Naive thymus-derived CD4-positive, alpha-beta T cell (primary cell): ENCODE measurements around the gene LCMT1. TPM values are rescaled to one million over a fixed set of nuclear protein-coding genes. Genes with fewer than 3 reads are reported as not detected.
"Not testable (repeated sequence)": the region's sequence is repeated elsewhere in the genome, so short reads cannot be mapped to it uniquely, and the experiment has no call there.

Experiments used
- ATAC-seq: fragments of 150-1000 bp; cut with Tn5 transposase; 2 replicates; pipeline ENCODE4 v1.10.0; 2021; ENCODE audit warnings: mild to moderate bottlenecking, moderate library complexity
- CTCF ChIA-PET: fragments of 350-600 bp; sonication (Branson Sonifier 250); formaldehyde crosslinking; loops from one replicate; lab custom pipeline; 2021; ENCODE audit warnings: antibody characterized with exemption; lab: Charles Lee
- POLR2A ChIA-PET: fragments of 350-600 bp; sonication (Branson Sonifier 250); formaldehyde crosslinking; loops from one replicate; lab custom pipeline; 2021; ENCODE audit warnings: antibody characterized with exemption, inconsistent platforms; lab: Charles Lee
- DNase-seq, 9 donors: peaks; one replicate each; pipeline versions ENCODE4 v3.0.0 to v3.0.0-alpha.2; 2020 to 2022; ENCODE audit warnings: mixed read lengths in 1 of 9
- H3K27ac ChIP-seq: one replicate; pipeline ENCODE4 v1.7.0; 2013; ENCODE audit warnings: mild to moderate bottlenecking, low read depth, low read length, moderate library complexity
- H3K27me3 ChIP-seq, 2 donors: one replicate each; pipeline ENCODE4 v1.7.0; 2013; ENCODE audit warnings: low read length in 2 of 2, mild to moderate bottlenecking in 2 of 2, moderate library complexity in 2 of 2; ENCODE audit not compliant: control insufficient read depth in 2 of 2, insufficient read depth in 2 of 2
- H3K36me3 ChIP-seq, 3 experiments: 1 replicate in 2 of 3; 2 replicates in 1 of 3; pipeline ENCODE4 v1.7.0; 2013; ENCODE audit warnings: low read length in 3 of 3, mild to moderate bottlenecking in 3 of 3, moderate library complexity in 1 of 3; ENCODE audit not compliant: insufficient read depth in 3 of 3, control insufficient read depth in 2 of 3
- H3K4me1 ChIP-seq, 2 donors: one replicate each; pipeline ENCODE4 v1.7.0; 2013; ENCODE audit warnings: low read length in 2 of 2, mild to moderate bottlenecking in 2 of 2, moderate library complexity in 1 of 2; ENCODE audit not compliant: control insufficient read depth in 2 of 2, insufficient read depth in 2 of 2
- H3K4me3 ChIP-seq: 2 replicates; pipeline ENCODE4 v1.7.0; 2013; ENCODE audit warnings: mild to moderate bottlenecking, low read length
- H3K9me3 ChIP-seq, 3 experiments: 1 replicate in 2 of 3; 2 replicates in 1 of 3; pipeline ENCODE4 v1.7.0; 2013; ENCODE audit warnings: low read length in 3 of 3; ENCODE audit not compliant: control insufficient read depth in 2 of 3
- H3K27ac Mint-ChIP-seq, 9 donors: one replicate each; pipeline ENCODE4 v1.8.0; 2020 to 2022; ENCODE audit warnings: mixed read lengths in 9 of 9, mild to moderate bottlenecking in 8 of 9, moderate library complexity in 5 of 9, inconsistent platforms in 2 of 9
- H3K27me3 Mint-ChIP-seq, 5 donors: one replicate each; pipeline ENCODE4 v1.8.0; 2021 to 2022; ENCODE audit warnings: mixed read lengths in 5 of 5, mild to moderate bottlenecking in 1 of 5
- H3K36me3 Mint-ChIP-seq, 5 donors: one replicate each; pipeline ENCODE4 v1.8.0; 2020 to 2022; ENCODE audit warnings: mixed read lengths in 5 of 5, mild to moderate bottlenecking in 3 of 5, inconsistent platforms in 1 of 5
- H3K4me1 Mint-ChIP-seq, 7 donors: one replicate each; pipeline ENCODE4 v1.8.0; 2020 to 2022; ENCODE audit warnings: mixed read lengths in 7 of 7, mild to moderate bottlenecking in 3 of 7, inconsistent platforms in 1 of 7
- H3K4me3 Mint-ChIP-seq, 10 donors: one replicate each; pipeline ENCODE4 v1.8.0; 2020 to 2022; ENCODE audit warnings: mild to moderate bottlenecking in 10 of 10, mixed read lengths in 10 of 10, moderate library complexity in 6 of 10, inconsistent platforms in 2 of 10
- H3K9me3 Mint-ChIP-seq, 11 donors: one replicate each; pipeline ENCODE4 v1.8.0; 2020 to 2022; ENCODE audit warnings: mixed read lengths in 11 of 11, mild to moderate bottlenecking in 4 of 11, inconsistent platforms in 1 of 11, moderate library complexity in 1 of 11
- intact Hi-C, 2 donors: fragments of 100-400 bp; cut with micrococcal nuclease; formaldehyde crosslinking; loops; one replicate each; pipeline ENCODE4 v1.15.1; 2023
- polyA plus RNA-seq, 2 donors: library from polyadenylated mRNA; unstranded; fragments of 300-500 nt; fragmentation: Illumina TruSeq; gene quantifications; one replicate each; pipeline ENCODE4 v1.2.3, GENCODE V29; 2021
- total RNA-seq, 6 experiments: library from RNA in 5 of 6; stranded (reverse) in 5 of 6; gene quantifications; 1 replicate in 5 of 6; 2 replicates in 1 of 6; pipeline ENCODE4 v1.2.3 and lab custom pipeline; 2021 to 2026

LCMT1 gene
- total and polyA plus RNA-seq, 7 experiments from 2014 or later: 30.2 to 58.4 (median 36.8) TPM

- Histone ChIP-seq H3K9me3 (no peaks in the 10 kb centered on the region), H3K27me3 (no peaks in the 10 kb centered on the region), H3K27ac (no peak overlapping the region), H3K36me3 (peaks cover 0 to 12% (median 1%) of the 10 kb centered on the region in 3 experiments), H3K4me1 (no peaks in the 10 kb centered on the region), H3K4me3 (no peak overlapping the region)
- POLR2A ChIA-PET: no interaction called here
- intact Hi-C loops: no loop called here
- no peak for DNase-seq
- peaks cover 2 to 24% (median 12%) of the 10 kb centered on the region in 5 donors for H3K36me3 Mint-ChIP-seq
- H3K4me1 Mint-ChIP-seq: peaks cover 20 to 59% (median 49%) of the 10 kb centered on the region in 7 donors
- no peaks in the 10 kb centered on the region for H3K27me3 Mint-ChIP-seq
- no peak overlapping the region for H3K4me3 Mint-ChIP-seq
- no peak for ATAC-seq
- H3K9me3 Mint-ChIP-seq: no peaks in the 10 kb centered on the region
- peak overlapping the region in 8 of 9 donors; percentile 16 to 83 (median 48) for H3K27ac Mint-ChIP-seq
- CTCF ChIA-PET: interaction anchor here (1.2 kb wide), 1 partner anchor 10 kb away, joined by 3 read pairs; no protein-coding TSS in a partner anchor
Measured at GRCh38 chr16:25124503-25124902, 13.0 kb downstream of the LCMT1 start.

- DNase-seq, H3K27me3 ChIP-seq, H3K4me1 ChIP-seq, H3K9me3 ChIP-seq, POLR2A ChIA-PET, H3K9me3 Mint-ChIP-seq, H3K4me3 ChIP-seq, H3K27ac ChIP-seq, H3K4me3 Mint-ChIP-seq, H3K27me3 Mint-ChIP-seq, ATAC-seq: not testable (repeated sequence)
- intact Hi-C loops: loop anchor here (1.0 to 5.0 kb wide), 3 partner anchors 51 to 99 kb away; no protein-coding TSS in a partner anchor
- Mint-ChIP-seq H3K27ac (peak overlapping the region; percentile 2 to 77 (median 28)), H3K36me3 (peaks cover 5 to 33% (median 15%) of the 10 kb centered on the region in 5 donors), H3K4me1 (peaks cover 19 to 56% (median 48%) of the 10 kb centered on the region in 7 donors)
- CTCF ChIA-PET: interaction anchor here (1.7 to 2.4 kb wide), 2 partner anchors 11 to 99 kb away, joined by 11 to 15 read pairs; no protein-coding TSS in a partner anchor
- peaks cover 0 to 22% (median 5%) of the 10 kb centered on the region in 3 experiments for H3K36me3 ChIP-seq
Measured at GRCh38 chr16:25126086-25126666, 14.6 kb downstream of the LCMT1 start.

- Mint-ChIP-seq H3K4me3 (peak overlapping the region in 3 of 10 donors; percentile 34 to 62 (median 57)), H3K27ac (peak overlapping the region; percentile 2 to 77 (median 44)), H3K9me3 (no peaks in the 10 kb centered on the region), H3K36me3 (peaks cover 5 to 36% (median 15%) of the 10 kb centered on the region in 5 donors), H3K4me1 (peaks cover 14 to 50% (median 43%) of the 10 kb centered on the region in 7 donors), H3K27me3 (no peaks in the 10 kb centered on the region)
- ChIA-PET CTCF (interaction anchor here (0.7 to 2.4 kb wide), 4 partner anchors 10 to 98 kb away, joined by 3 to 15 read pairs (median 7); no protein-coding TSS in a partner anchor), POLR2A (interaction anchor here (0.7 kb wide), 1 partner anchor 32 kb away, joined by 3 read pairs; no protein-coding TSS in a partner anchor)
- H3K27ac ChIP-seq: no peak overlapping the region
- H3K4me3 ChIP-seq: no peak overlapping the region
- peak; percentile 75 for ATAC-seq
- H3K4me1 ChIP-seq: no peaks in the 10 kb centered on the region
- no peaks in the 10 kb centered on the region for H3K9me3 ChIP-seq
- DNase-seq: peak in 6 of 9 donors; percentile 13 to 55 (median 34)
- intact Hi-C loops: loop anchor here (1.0 to 5.0 kb wide), 3 partner anchors 50 to 98 kb away; no protein-coding TSS in a partner anchor
- no peaks in the 10 kb centered on the region for H3K27me3 ChIP-seq
- peaks cover 0 to 29% (median 5%) of the 10 kb centered on the region in 3 experiments for H3K36me3 ChIP-seq
Measured at GRCh38 chr16:25126820-25127232, 15.3 kb downstream of the LCMT1 start.

GRCh38 chr16:25132751-25133150 is 21.2 kb downstream of the LCMT1 start:
- intact Hi-C loops, H3K27ac ChIP-seq, H3K4me3 Mint-ChIP-seq, H3K9me3 ChIP-seq, H3K27ac Mint-ChIP-seq, CTCF ChIA-PET, H3K9me3 Mint-ChIP-seq, DNase-seq, H3K27me3 ChIP-seq, POLR2A ChIA-PET, H3K4me3 ChIP-seq, H3K27me3 Mint-ChIP-seq, H3K4me1 ChIP-seq, H3K4me1 Mint-ChIP-seq, ATAC-seq: not testable (repeated sequence)
- peaks cover 12 to 46% (median 30%) of the 10 kb centered on the region in 5 donors for H3K36me3 Mint-ChIP-seq
- peaks cover 0 to 81% (median 12%) of the 10 kb centered on the region in 3 experiments for H3K36me3 ChIP-seq

- Histone ChIP-seq H3K9me3 (no peaks in the 10 kb centered on the region), H3K4me1 (no peaks in the 10 kb centered on the region), H3K36me3 (peaks cover 0 to 87% (median 12%) of the 10 kb centered on the region in 3 experiments), H3K4me3 (no peak overlapping the region), H3K27ac (no peak overlapping the region), H3K27me3 (no peaks in the 10 kb centered on the region)
- peak overlapping the region in 2 of 9 donors; percentile 36 to 56 for H3K27ac Mint-ChIP-seq
- ATAC-seq (peak; percentile 40), DNase-seq (no peak)
- H3K36me3 Mint-ChIP-seq: peaks cover 12 to 47% (median 21%) of the 10 kb centered on the region in 5 donors
- H3K4me1 Mint-ChIP-seq: peaks cover 0 to 6% (median 0%) of the 10 kb centered on the region in 7 donors
- ChIA-PET POLR2A (no interaction called here), CTCF (no interaction called here)
- no peaks in the 10 kb centered on the region for H3K27me3 Mint-ChIP-seq
- intact Hi-C loops: no loop called here
- H3K9me3 Mint-ChIP-seq: no peaks in the 10 kb centered on the region
- no peak overlapping the region for H3K4me3 Mint-ChIP-seq
Measured at GRCh38 chr16:25134166-25134700, 22.7 kb downstream of the LCMT1 start.

- ChIA-PET POLR2A (no interaction called here), CTCF (no interaction called here)
- Histone ChIP-seq H3K27ac (no peak overlapping the region), H3K4me3 (no peak overlapping the region), H3K36me3 (peaks cover 0 to 97% (median 7%) of the 10 kb centered on the region in 3 experiments), H3K4me1 (no peaks in the 10 kb centered on the region), H3K27me3 (no peaks in the 10 kb centered on the region), H3K9me3 (no peaks in the 10 kb centered on the region)
- Mint-ChIP-seq H3K4me3 (no peak overlapping the region), H3K27me3 (no peaks in the 10 kb centered on the region), H3K36me3 (peaks cover 8 to 51% (median 25%) of the 10 kb centered on the region in 5 donors), H3K4me1 (peaks cover 0 to 6% (median 0%) of the 10 kb centered on the region in 7 donors), H3K9me3 (no peaks in the 10 kb centered on the region), H3K27ac (no peak overlapping the region)
- ATAC-seq (no peak), DNase-seq (no peak)
- intact Hi-C loops: no loop called here
Measured at GRCh38 chr16:25135254-25135878, 23.8 kb downstream of the LCMT1 start.
